ENCODE measurements around the gene TMCC3.

DNA sequence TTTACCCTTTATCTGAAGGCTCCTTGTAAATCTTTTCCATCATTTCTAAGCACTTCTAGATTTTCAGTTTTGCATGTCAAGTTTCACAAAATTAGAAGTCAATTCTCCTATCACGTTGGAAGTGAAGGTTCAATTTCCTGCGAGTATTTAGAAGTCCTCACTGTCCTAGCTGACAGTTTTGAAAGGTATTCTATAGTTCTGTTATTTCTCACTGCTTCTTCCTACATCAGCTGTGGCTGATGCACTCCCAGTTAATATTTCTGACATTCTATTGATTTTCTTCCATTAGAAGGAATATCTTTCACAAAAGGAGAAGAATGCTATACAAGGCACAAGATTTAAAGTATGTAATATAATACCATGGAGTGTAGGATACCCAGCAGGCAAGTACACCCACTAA, 15.8 kb upstream of the TMCC3 start:
- TF ChIP-seq, protein P1, sequence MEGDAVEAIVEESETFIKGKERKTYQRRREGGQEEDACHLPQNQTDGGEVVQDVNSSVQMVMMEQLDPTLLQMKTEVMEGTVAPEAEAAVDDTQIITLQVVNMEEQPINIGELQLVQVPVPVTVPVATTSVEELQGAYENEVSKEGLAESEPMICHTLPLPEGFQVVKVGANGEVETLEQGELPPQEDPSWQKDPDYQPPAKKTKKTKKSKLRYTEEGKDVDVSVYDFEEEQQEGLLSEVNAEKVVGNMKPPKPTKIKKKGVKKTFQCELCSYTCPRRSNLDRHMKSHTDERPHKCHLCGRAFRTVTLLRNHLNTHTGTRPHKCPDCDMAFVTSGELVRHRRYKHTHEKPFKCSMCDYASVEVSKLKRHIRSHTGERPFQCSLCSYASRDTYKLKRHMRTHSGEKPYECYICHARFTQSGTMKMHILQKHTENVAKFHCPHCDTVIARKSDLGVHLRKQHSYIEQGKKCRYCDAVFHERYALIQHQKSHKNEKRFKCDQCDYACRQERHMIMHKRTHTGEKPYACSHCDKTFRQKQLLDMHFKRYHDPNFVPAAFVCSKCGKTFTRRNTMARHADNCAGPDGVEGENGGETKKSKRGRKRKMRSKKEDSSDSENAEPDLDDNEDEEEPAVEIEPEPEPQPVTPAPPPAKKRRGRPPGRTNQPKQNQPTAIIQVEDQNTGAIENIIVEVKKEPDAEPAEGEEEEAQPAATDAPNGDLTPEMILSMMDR (optimal IDR thresholded peaks at IDR 0.05 in 1 of 3, IDR thresholded peaks at IDR 0.05 in 1 of 3, conservative IDR thresholded peaks at IDR 0.05 in 1 of 3; ENCODE audit: extremely low read depth in 1 of 3, insufficient read depth in 2 of 3, low read length in 3 of 3) = no peak
- TF ChIP-seq EZH2 (IDR thresholded peaks at IDR 0.05; ENCODE audit: low read length) = no peak

All from keratinocyte (primary cell).